Measurements from ENCODE around the gene TBC1D9.

TBC1D9 gene

DNA sequence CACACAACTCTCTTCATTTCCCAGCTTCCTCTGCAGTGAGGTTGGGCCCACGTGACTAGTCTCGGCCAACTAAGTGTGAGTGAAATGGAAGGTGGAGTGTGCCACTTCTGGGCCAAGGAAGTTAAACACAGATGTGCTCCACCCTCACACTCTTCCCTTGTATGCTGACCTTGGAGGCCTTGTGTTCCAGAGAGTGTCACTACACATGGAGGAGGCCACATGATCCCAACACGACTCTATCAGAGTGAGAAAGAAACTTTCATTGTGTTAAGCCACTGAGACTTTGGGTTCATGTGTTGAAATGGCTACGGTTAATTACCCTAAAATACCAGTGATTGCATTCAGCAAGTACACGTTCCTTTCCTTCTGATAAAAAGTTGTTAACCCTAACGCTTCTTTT lies 55.1 kb downstream of the TBC1D9 start:
- DNase-seq, result no peak
- Histone ChIP-seq H3K27me3 (replicated peaks) (no peaks in the 10 kb centered on the region), H3K36me3 (replicated peaks) (peaks cover 5% of the 10 kb centered on the region), H3K27ac (no peak overlapping the region), H3K4me3 (ENCODE audit: low read depth, low read length) (no peak overlapping the region)
- in situ Hi-C loops (cut with HindIII; ENCODE audit: low pct_ligation_motif_present, low sequenced_read_pairs), result no loop called here
- TF ChIP-seq, protein P1, sequence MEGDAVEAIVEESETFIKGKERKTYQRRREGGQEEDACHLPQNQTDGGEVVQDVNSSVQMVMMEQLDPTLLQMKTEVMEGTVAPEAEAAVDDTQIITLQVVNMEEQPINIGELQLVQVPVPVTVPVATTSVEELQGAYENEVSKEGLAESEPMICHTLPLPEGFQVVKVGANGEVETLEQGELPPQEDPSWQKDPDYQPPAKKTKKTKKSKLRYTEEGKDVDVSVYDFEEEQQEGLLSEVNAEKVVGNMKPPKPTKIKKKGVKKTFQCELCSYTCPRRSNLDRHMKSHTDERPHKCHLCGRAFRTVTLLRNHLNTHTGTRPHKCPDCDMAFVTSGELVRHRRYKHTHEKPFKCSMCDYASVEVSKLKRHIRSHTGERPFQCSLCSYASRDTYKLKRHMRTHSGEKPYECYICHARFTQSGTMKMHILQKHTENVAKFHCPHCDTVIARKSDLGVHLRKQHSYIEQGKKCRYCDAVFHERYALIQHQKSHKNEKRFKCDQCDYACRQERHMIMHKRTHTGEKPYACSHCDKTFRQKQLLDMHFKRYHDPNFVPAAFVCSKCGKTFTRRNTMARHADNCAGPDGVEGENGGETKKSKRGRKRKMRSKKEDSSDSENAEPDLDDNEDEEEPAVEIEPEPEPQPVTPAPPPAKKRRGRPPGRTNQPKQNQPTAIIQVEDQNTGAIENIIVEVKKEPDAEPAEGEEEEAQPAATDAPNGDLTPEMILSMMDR (IDR thresholded peaks at IDR 0.05; ENCODE audit: low read depth, low read length, missing control alignments), result no peak

DNA sequence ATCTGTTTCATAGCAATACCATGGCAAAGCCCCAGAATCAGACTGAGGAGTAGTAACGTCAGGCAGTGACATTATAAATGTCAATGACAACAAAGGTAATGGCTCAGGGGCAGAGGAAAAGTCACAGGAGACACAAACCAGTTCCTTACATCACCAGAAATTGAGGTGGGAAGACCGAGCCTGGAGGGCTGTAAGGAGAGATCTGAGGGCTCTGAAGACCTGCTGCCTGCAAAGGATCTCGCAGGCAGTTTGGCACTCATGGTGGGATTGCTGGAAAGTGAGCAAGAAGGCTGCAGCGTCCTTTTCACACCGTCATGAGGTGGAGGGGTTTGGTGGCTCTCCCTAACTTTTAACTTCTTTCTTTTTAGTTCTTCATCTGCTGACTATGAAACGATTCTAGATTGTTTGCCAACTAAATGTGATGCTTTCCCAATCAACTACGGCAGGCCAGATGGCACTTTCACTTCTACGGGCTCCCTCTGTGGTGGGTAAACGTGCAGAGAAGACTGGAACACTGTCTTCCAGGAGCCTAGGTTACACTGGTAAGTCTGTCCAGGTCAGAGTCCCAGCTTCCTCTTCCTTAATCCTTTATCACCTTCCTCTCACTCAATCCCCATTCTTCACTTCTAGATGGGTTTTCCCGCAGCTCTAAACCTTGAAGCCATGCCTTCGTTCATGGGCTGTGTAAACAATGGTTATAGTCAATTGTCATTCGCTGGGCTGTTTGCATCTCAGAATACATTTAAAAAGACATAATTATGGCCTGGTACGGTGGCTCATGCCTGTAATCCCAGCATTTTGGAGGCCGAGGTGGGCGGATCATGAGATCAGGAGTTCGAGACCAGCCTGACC lies 58.2 kb downstream of the TBC1D9 start:
- TF ChIP-seq, protein P1 (IDR thresholded peaks at IDR 0.05; ENCODE audit: low read depth, low read length, missing control alignments), result no peak
- Histone ChIP-seq H3K36me3 (replicated peaks) (peaks cover 5% of the 10 kb centered on the region), H3K27ac (no peak overlapping the region), H3K4me3 (ENCODE audit: low read depth, low read length) (no peak overlapping the region), H3K27me3 (replicated peaks) (no peaks in the 10 kb centered on the region)
- in situ Hi-C loops (cut with HindIII; ENCODE audit: low pct_ligation_motif_present, low sequenced_read_pairs), result no loop called here
- no peak for DNase-seq

DNA sequence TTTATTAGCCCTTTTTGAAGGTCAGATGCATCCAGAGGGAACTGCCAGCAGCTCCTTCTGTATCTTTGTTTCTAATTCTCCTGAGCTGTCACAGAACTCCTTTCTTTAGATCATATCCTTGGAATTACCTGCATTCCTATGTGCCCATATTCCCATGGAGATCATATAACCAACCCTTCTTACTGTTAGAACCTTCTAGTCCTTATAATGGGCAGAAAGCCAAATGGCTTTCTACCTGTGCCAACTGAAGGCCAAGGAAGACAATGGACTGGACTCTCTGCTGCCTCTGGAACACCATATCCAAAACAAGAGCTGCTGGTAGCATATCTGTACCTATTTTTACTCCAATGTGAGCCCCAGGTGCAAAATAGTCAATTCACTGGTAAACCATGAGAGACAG lies 60.7 kb downstream of the TBC1D9 start:
- no peak for DNase-seq

DNA sequence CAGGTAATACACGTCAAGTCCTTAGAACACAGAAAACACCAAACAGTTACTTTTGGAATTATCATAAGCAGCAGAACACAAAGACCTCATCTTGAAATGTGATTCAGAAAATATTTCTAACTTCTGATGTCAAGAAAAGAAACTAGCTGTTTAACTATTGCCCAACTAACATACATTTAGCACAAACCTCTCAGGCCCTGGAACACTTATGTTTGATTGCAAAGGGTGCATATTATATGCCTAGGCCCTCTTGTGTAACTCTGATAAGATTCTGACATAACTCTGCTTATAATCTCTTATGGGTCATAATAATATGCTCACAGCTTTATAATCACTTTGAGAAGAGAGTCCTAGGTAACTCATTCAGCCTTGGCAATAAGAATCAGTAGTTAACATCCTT lies 62.6 kb downstream of the TBC1D9 start:
- Histone ChIP-seq H3K27ac (no peak overlapping the region), H3K36me3 (replicated peaks) (no peaks in the 10 kb centered on the region), H3K27me3 (replicated peaks) (no peaks in the 10 kb centered on the region), H3K4me3 (ENCODE audit: low read depth, low read length) (no peak overlapping the region)
- no peak for DNase-seq
- TF ChIP-seq, protein P1 (IDR thresholded peaks at IDR 0.05; ENCODE audit: low read depth, low read length, missing control alignments), result no peak
- in situ Hi-C loops (cut with HindIII; ENCODE audit: low pct_ligation_motif_present, low sequenced_read_pairs), result no loop called here

More for the DNA sequence above, 60.7 kb downstream of the TBC1D9 start:
- Histone ChIP-seq H3K4me3 (ENCODE audit: low read depth, low read length) (no peak overlapping the region), H3K27me3 (replicated peaks) (no peaks in the 10 kb centered on the region), H3K27ac (no peak overlapping the region), H3K36me3 (replicated peaks) (no peaks in the 10 kb centered on the region)
- TF ChIP-seq, protein P1 (IDR thresholded peaks at IDR 0.05; ENCODE audit: low read depth, low read length, missing control alignments), result no peak
- in situ Hi-C loops (cut with HindIII; ENCODE audit: low pct_ligation_motif_present, low sequenced_read_pairs), result no loop called here

DNA sequence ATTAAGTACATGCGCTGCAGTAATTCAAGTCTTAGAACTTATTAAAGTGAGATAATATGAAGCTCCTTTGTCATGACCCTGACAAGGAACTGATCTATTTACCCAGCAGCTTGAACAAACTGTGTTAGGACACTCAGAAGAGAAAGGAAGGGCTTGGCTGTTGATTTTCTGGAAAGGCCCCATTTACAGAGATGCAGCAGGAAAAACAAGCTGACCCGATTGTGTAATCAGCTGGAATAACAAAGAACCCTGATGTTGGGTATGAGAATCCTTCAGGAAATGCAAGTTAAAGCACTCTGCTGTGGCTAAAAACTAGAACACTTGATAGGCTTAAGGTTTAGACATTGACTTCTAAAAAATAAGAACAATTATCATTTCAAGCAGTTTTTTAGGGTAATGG lies 64.8 kb downstream of the TBC1D9 start:
- Histone ChIP-seq H3K27ac (no peak overlapping the region), H3K4me3 (ENCODE audit: low read depth, low read length) (no peak overlapping the region), H3K27me3 (replicated peaks) (no peaks in the 10 kb centered on the region), H3K36me3 (replicated peaks) (no peaks in the 10 kb centered on the region)
- in situ Hi-C loops (cut with HindIII; ENCODE audit: low pct_ligation_motif_present, low sequenced_read_pairs), result no loop called here
- TF ChIP-seq, protein P1 (IDR thresholded peaks at IDR 0.05; ENCODE audit: low read depth, low read length, missing control alignments), result no peak
- peak; percentile 25 for DNase-seq

DNA sequence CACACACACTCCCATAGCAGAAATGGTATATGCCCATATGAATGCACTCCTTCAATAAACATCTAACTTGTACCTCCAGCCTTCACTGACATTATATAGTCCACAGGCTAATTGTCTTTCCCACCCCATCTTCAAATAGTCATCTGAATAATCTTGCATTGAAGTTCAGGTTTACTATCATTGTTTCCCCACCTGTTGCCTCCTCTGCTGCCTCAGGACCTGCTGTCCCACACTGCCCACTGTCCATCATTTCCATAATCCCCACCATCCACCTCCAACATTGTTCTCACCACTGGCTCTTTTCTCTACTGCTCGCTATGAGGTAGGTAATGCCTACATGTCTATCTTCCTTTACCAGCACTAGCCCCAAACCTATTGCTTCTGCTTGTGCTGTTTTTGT lies 66.1 kb downstream of the TBC1D9 start:
- Histone ChIP-seq H3K27me3 (replicated peaks) (no peaks in the 10 kb centered on the region), H3K27ac (no peak overlapping the region), H3K36me3 (replicated peaks) (no peaks in the 10 kb centered on the region), H3K4me3 (ENCODE audit: low read depth, low read length) (no peak overlapping the region)
- in situ Hi-C loops (cut with HindIII; ENCODE audit: low pct_ligation_motif_present, low sequenced_read_pairs), result no loop called here
- TF ChIP-seq, protein P1 (IDR thresholded peaks at IDR 0.05; ENCODE audit: low read depth, low read length, missing control alignments), result no peak
- no peak for DNase-seq
